CD4-positive, alpha-beta T cell treated with Interleukin-6 at 100 ng/mL for 8 hours (primary cell): ENCODE measurements around the gene PSMD7.
"Not testable (repeated sequence)": the region's sequence is repeated elsewhere in the genome, so short reads cannot be mapped to it uniquely, and the experiment has no call there.

Experiments used
- DNase-seq: peaks from one replicate; pipeline ENCODE4 v3.0.0-alpha.2; 2020; ENCODE audit warnings: mixed read lengths, low spot score

PSMD7 gene

DNA sequence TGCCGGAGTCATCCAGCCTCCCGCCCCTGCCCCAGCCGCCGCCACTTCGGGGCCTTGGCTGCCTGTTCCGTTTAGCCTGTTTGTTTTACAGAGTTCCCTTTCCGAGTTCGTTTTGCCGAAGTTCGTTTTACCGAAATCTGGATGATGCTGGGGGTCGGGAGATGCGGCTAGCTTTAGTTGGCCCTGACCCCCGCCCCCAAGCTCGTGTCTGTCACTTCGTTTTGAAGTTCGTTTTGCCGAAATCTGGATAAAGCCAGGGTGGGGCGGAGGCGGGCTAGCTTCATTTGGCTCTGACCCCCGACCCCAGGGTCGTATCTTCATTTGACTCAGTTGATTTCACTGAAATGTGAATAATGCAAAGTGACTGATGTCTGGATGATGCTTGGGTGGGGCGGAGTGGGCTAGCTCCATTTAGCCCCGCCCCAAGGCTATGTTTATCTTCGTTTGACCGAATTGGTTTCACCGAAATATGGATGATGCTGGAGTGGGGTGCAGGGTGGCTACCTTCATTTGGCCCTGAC is 591 bp downstream of the PSMD7 start:
- no peak for DNase-seq

- no peak for DNase-seq
These were observed 1.5 kb downstream of the PSMD7 start for GRCh38 chr16:74298104-74298503.

DNA sequence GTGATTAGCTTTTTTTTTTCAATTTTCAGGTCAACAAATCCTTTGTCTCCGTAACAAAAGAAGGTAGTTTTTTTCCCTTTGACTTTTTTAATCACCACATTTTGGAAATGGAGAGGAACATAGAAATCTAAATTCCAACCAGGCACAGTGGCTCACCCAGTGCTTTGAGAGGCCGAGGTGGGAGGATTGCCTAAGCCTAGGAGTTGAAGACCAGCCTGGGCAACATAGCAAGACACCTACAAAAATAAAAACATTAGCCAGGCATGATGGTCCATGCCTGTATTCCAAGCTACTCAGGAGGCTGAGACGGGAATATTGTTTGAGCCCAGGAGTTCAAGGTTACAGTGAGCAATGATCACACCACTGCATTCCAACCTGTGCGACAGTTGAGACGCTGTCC is 5.7 kb downstream of the PSMD7 start:
- DNase-seq, result no peak

GRCh38 chr16:74304164-74304834 is 7.7 kb downstream of the PSMD7 start:
- DNase-seq, result no peak

GRCh38 chr16:74304835-74305176 is 8.2 kb downstream of the PSMD7 start:
- no peak for DNase-seq

DNA sequence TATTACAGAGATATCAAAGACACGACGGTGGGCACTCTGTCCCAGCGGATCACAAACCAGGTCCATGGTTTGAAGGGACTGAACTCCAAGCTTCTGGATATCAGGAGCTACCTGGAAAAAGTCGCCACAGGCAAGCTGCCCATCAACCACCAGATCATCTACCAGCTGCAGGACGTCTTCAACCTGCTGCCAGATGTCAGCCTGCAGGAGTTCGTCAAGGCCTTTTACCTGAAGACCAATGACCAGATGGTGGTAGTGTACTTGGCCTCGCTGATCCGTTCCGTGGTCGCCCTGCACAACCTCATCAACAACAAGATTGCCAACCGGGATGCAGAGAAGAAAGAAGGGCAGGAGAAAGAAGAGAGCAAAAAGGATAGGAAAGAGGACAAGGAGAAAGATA is 8.7 kb downstream of the PSMD7 start:
- no peak for DNase-seq

DNA sequence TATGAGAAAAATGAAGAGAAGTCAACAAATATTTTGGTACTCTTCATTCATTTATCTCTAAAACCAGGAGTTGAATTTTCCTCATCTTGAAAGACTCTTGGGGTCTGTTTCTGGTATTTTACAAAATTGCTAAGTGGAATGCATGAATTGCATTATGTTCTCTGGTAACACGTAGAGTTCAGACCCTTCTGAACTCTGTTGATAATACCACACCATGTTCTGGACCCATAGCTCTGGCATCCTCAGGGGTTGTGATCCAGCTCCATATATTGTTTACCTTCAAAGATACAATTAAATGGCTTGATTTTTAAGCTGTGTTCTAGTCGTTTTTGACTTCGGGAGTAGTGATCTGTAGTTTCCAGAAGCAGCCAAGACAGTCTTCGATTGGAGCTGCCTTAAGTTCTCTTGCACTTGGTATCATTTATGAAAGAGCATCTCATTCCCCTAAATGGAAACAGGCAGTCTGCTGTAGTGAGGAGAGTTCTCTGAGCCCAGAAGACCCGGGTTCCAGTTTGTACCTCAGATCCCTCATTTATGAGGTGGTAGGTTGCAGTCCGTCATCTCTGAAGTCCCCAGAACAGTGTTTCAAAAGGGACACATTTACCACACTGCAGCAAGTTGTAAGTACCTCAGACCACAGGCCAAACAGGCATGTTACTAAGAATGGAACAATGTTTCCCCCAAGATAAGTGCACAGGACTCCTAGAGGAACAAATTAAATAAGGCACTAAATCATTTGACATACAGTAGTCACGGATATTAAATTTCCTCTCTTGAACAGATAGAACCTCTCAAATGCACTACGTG is 9.6 kb downstream of the PSMD7 start:
- DNase-seq, result no peak

DNA sequence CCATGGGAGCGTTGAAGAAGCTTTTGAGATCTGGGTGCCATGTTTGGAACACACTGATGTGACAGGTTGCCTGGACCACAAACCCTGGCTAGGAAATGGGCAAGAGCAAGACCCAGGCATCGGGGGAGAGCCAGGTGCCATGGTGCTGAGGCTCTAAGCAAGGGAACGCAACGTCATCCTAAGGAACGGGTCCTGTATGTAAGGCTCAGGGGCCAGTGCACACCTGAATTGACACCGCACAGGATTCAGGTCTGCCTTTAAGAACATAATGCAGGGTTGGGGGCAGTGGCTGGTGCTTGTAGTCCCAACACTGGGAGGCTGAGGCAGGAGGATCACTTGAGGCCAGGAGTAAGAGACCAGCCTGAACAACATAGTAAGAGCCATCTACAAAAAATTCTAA is 10.8 kb downstream of the PSMD7 start:
- no peak for DNase-seq

- peak; percentile 6 for DNase-seq
These were observed 13.5 kb downstream of the PSMD7 start for GRCh38 chr16:74309789-74310781.

GRCh38 chr16:74315059-74315458 is 18.4 kb downstream of the PSMD7 start:
- DNase-seq, result no peak

- no peak for DNase-seq
These were observed 24.1 kb downstream of the PSMD7 start for GRCh38 chr16:74320707-74321106.

DNA sequence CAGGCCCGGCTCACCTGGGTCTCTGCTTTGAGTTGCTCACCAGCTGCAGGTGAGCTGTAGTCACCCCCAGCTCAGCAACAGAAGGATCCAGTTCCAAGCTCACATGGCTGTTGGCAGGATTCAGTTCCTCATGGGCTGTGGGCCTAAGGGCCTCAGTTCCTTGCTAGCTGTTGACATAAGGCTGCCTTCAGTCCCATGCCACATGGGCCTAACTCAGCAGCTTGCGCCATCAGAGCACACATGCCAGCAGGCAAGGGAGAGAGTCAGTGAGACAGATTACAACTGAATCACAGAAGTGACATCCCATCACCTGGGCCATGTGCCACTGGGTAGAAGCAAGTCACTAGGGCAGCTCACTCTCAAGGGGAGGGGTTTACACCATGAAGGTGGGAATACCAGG is 24.7 kb downstream of the PSMD7 start:
- no peak for DNase-seq

DNA sequence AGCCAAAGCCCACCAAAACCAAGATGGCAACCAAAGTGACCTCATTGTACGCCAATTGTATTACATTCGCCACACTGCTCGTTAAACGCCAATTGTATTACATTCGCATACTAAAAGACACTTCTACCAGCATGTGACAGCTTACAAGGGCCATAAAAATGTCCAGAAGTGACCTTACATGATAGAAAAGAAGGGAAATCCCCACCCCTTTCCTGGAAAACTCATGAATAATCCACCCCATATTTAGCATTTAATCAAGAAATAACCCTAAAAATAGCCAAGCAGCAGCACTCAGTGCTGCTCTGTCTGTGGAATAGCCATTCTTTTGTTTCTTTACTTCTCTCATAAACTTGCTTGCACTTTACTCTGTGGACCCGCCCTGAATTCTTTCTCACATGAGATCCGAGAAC is 25.7 kb downstream of the PSMD7 start:
- DNase-seq, result no peak

- DNase-seq, result not testable (repeated sequence)
These were observed 28.2 kb downstream of the PSMD7 start for GRCh38 chr16:74324777-74325176.

DNA sequence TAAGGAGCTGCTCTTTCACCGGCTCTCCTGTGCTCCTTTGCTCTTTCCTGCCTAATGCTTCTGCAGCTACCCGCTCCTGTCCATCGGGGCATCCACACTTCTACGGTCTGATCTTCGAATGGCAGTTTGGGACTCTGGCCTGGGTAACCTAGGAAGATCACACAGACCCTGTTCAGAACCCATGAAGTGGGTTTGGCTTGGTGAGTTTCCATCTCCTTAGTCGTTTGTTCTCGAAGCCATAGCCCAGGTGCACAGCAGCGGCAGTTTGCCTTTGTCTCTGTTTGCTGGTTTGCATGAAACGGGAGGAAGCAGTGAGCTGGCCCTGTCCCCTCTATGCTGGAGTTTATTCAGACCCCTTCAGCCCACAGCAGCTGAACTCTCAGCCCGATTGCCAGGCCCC is 29.0 kb downstream of the PSMD7 start:
- no peak for DNase-seq

DNA sequence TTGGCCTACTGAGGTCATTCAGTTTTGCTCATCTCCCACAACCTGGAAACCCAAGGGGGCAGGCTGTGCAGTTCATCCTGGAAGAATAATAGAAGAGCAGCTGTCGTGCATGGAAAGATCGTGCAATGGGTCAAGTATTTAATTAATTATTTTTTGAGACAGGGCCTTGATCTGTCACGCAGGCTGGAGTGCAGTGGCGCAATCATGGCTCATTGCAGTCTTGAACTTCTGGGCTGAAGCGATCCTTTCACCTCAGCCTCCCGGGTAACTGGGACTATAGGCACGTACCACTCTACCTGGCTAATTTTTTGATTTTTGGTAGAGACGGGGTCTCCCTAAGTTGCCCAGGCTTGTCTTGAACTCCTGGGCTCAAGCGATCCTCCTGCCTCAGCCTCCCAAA is 31.7 kb downstream of the PSMD7 start:
- DNase-seq, result not testable (repeated sequence)

DNA sequence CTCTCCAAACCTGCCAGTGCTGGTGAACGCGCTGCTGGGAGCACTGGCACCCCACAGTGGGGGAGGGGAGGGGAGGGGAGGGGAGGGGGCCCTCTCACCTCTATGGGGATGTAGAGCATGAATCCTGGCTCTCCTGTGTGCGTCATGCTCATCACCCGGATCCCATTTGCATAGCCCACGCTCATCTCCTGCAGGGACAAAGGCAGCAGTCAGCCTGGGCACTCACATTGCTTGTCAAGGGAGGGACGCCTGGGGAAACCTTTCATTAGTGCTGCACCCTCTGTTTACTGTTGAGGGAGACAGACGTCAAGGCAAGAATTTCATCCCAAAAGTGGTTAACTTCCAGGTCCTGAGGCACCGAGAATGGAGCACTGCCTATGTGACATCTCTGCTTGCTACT is 35.9 kb downstream of the PSMD7 start:
- DNase-seq, result not testable (repeated sequence)

DNA sequence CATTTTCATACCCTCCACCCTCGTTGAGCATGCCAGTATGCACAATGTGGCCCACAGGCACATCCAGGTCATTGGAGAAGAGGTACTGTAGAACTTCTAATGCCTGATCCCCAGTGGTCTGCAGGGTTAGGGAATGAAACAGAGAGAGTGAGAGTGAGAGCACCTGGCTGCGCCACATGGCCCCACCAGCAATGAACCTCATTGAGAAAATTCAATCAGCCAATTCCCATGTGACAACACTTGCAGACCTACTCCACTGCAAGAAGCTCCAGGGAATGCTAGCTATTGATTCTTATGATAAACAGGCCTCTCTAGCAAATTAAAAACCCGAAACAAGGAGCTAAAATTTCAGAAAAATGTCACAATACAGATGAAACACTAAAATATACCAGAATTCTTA is 40.9 kb downstream of the PSMD7 start:
- DNase-seq, result not testable (repeated sequence)

- DNase-seq, result not testable (repeated sequence)
These were observed 42.6 kb downstream of the PSMD7 start for GRCh38 chr16:74339226-74339625.

GRCh38 chr16:74353038-74353437 is 56.4 kb downstream of the PSMD7 start:
- DNase-seq, result not testable (repeated sequence)
